ENCODE measurements around the gene GID4. TPM values are rescaled to one million over a fixed set of nuclear protein-coding genes. Genes with fewer than 3 reads are reported as not detected.

The GID4 gene
- total RNA-seq, 1 experiment from 2014 or later: 9.8 TPM

DNA sequence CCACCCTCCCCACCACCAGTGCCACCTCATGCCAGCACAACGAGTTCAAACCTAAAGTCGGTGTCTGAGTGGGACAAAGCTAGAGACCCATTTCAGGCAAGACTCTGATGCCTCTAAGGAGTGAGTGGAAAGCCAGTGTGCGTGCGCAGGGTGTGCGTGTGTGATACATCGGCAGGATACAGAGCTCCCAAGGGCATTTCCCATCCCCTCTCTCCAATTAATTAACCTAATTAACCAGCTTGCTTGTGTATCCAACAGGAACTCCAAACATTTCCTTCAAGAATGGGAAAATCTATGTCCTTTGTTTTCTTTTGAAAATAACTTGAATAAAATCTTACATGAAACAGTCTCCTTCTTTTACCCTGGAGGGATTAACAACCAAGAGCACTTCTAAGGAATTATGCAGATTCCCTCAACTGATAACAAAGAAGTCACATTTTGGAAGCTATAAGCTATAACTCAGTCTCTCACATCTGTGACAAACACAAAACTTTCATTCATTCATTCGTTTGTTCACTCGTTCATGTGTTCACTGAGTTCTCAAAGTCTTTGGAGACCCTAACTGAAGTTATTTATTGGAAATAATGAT lies 10.2 kb upstream of the GID4 start:
- no peaks in the 10 kb centered on the region for H3K9me3 Mint-ChIP-seq (ENCODE audit: unreplicated experiment)
- no peaks in the 10 kb centered on the region for H3K27me3 Mint-ChIP-seq (ENCODE audit: insufficient read depth, unreplicated experiment)
- intact Hi-C loops (cut with micrococcal nuclease): no loop called here
- CTCF ChIA-PET: interaction anchor here (1.4 kb wide), 1 partner anchor 46 kb away, joined by 6 read pairs; no protein-coding TSS in a partner anchor
- no TSS peak for BruUV-seq (replicated peaks)
- POLR2A ChIA-PET: interaction anchor here (1.0 to 1.4 kb wide), 2 partner anchors 11 to 107 kb away, joined by 3 to 4 read pairs; no protein-coding TSS in a partner anchor
- no peak overlapping the region for H3K4me3 Mint-ChIP-seq (ENCODE audit: unreplicated experiment)
- no peaks in the 10 kb centered on the region for H3K36me3 Mint-ChIP-seq (ENCODE audit: insufficient read depth, unreplicated experiment)
- TF ChIP-seq CTCF (IDR thresholded peaks at IDR 0.05; ENCODE audit: unreplicated experiment): no peak
- H3K27ac Mint-ChIP-seq (ENCODE audit: low read depth, unreplicated experiment): no peak overlapping the region
- H3K4me1 Mint-ChIP-seq (ENCODE audit: insufficient read depth, unreplicated experiment): peaks cover 15% of the 10 kb centered on the region
- no peak for DNase-seq (ENCODE audit: unreplicated experiment)

GRCh38 chr17:18031955-18032354 lies 7.3 kb upstream of the GID4 start:
- Mint-ChIP-seq H3K4me3 (ENCODE audit: unreplicated experiment) (no peak overlapping the region), H3K4me1 (ENCODE audit: insufficient read depth, unreplicated experiment) (no peaks in the 10 kb centered on the region), H3K27me3 (ENCODE audit: insufficient read depth, unreplicated experiment) (no peaks in the 10 kb centered on the region), H3K9me3 (ENCODE audit: unreplicated experiment) (no peaks in the 10 kb centered on the region), H3K27ac (ENCODE audit: low read depth, unreplicated experiment) (no peak overlapping the region), H3K36me3 (ENCODE audit: insufficient read depth, unreplicated experiment) (peaks cover 6% of the 10 kb centered on the region)
- POLR2A ChIA-PET: interaction anchor here (0.6 kb wide), 1 partner anchor 82 kb away, joined by 3 read pairs; no protein-coding TSS in a partner anchor
- DNase-seq (ENCODE audit: unreplicated experiment): no peak
- TF ChIP-seq CTCF (IDR thresholded peaks at IDR 0.05; ENCODE audit: unreplicated experiment): no peak
- BruUV-seq (replicated peaks): no TSS peak
- intact Hi-C loops (cut with micrococcal nuclease): loop anchor here (2.0 to 10.0 kb wide), 2 partner anchors 41 to 347 kb away; partner anchors contain the start of gene RAI1
- CTCF ChIA-PET: interaction anchor here (0.6 kb wide), 3 partner anchors 63 to 223 kb away, joined by 3 to 4 read pairs (median 4); no protein-coding TSS in a partner anchor

GRCh38 chr17:18033442-18034099 lies 5.6 kb upstream of the GID4 start:
- H3K36me3 Mint-ChIP-seq (ENCODE audit: insufficient read depth, unreplicated experiment): peaks cover 6% of the 10 kb centered on the region
- POLR2A ChIA-PET: interaction anchor here (0.7 to 1.1 kb wide), 2 partner anchors 61 to 120 kb away, joined by 3 read pairs; partner anchors contain the start of gene DRC3
- no peak overlapping the region for H3K27ac Mint-ChIP-seq (ENCODE audit: low read depth, unreplicated experiment)
- no peaks in the 10 kb centered on the region for H3K27me3 Mint-ChIP-seq (ENCODE audit: insufficient read depth, unreplicated experiment)
- peak; percentile 59 for TF ChIP-seq CTCF (IDR thresholded peaks at IDR 0.05; ENCODE audit: unreplicated experiment)
- no TSS peak for BruUV-seq (replicated peaks)
- intact Hi-C loops (cut with micrococcal nuclease): loop anchor here (1.0 to 10.0 kb wide), 5 partner anchors 43 to 349 kb away; partner anchors contain the start of gene RAI1
- H3K4me3 Mint-ChIP-seq (ENCODE audit: unreplicated experiment): no peak overlapping the region
- peak; percentile 86 for DNase-seq (ENCODE audit: unreplicated experiment)
- H3K9me3 Mint-ChIP-seq (ENCODE audit: unreplicated experiment): no peaks in the 10 kb centered on the region
- peaks cover 13% of the 10 kb centered on the region for H3K4me1 Mint-ChIP-seq (ENCODE audit: insufficient read depth, unreplicated experiment)
- CTCF ChIA-PET: interaction anchor here (0.6 to 3.4 kb wide), 36 partner anchors 9 to 713 kb away, joined by 3 to 36 read pairs (median 4); no protein-coding TSS in a partner anchor

GRCh38 chr17:18035704-18036103 lies 3.5 kb upstream of the GID4 start:
- H3K4me1 Mint-ChIP-seq (ENCODE audit: insufficient read depth, unreplicated experiment): peaks cover 19% of the 10 kb centered on the region
- H3K4me3 Mint-ChIP-seq (ENCODE audit: unreplicated experiment): no peak overlapping the region
- H3K27me3 Mint-ChIP-seq (ENCODE audit: insufficient read depth, unreplicated experiment): no peaks in the 10 kb centered on the region
- intact Hi-C loops (cut with micrococcal nuclease): loop anchor here (10.0 kb wide), 1 partner anchor 351 kb away; the partner anchor contains the start of gene RAI1
- H3K27ac Mint-ChIP-seq (ENCODE audit: low read depth, unreplicated experiment): no peak overlapping the region
- DNase-seq (ENCODE audit: unreplicated experiment): no peak
- no TSS peak for BruUV-seq (replicated peaks)
- H3K36me3 Mint-ChIP-seq (ENCODE audit: insufficient read depth, unreplicated experiment): peaks cover 6% of the 10 kb centered on the region
- CTCF ChIA-PET: interaction anchor here (0.8 to 3.4 kb wide), 7 partner anchors 52 to 355 kb away, joined by 3 to 30 read pairs (median 3); no protein-coding TSS in a partner anchor
- H3K9me3 Mint-ChIP-seq (ENCODE audit: unreplicated experiment): no peaks in the 10 kb centered on the region
- no peak for TF ChIP-seq CTCF (IDR thresholded peaks at IDR 0.05; ENCODE audit: unreplicated experiment)
- POLR2A ChIA-PET: interaction anchor here (0.6 to 1.1 kb wide), 2 partner anchors 115 to 135 kb away, joined by 3 read pairs; no protein-coding TSS in a partner anchor

All from MCF 10A (cell line).